Fibroblast of the aortic adventitia (primary cell): ENCODE results near the gene TTBK1. TPM values are rescaled to one million over a fixed set of nuclear protein-coding genes. Genes with fewer than 3 reads are reported as not detected.

Source experiments
- DNase-seq: peaks from one replicate; pipeline ENCODE4 v3.0.0-alpha.2; 2010; ENCODE audit warnings: low read depth
- H3K4me3 ChIP-seq: 2 replicates; pipeline ENCODE4 v1.5.1; 2011; ENCODE audit warnings: low read depth, mild to moderate bottlenecking, control low read depth, low read length, moderate library complexity
- total RNA-seq: library from RNA; depleted of rRNA; stranded (reverse); fragments of >200 nt; gene quantifications from 2 replicates; pipeline ENCODE4 v1.2.3, GENCODE V29; 2012; ENCODE audit warnings: low replicate concordance
- TF ChIP-seq, protein P1 (sequence below): IDR thresholded peaks from 2 replicates; pipeline ENCODE4 v1.5.1; 2011; ENCODE audit warnings: mild to moderate bottlenecking, low read length, control low read depth, inconsistent platforms; ENCODE audit not compliant: insufficient read depth

TTBK1 gene
- total RNA-seq, 1 donor, result not detected

DNA sequence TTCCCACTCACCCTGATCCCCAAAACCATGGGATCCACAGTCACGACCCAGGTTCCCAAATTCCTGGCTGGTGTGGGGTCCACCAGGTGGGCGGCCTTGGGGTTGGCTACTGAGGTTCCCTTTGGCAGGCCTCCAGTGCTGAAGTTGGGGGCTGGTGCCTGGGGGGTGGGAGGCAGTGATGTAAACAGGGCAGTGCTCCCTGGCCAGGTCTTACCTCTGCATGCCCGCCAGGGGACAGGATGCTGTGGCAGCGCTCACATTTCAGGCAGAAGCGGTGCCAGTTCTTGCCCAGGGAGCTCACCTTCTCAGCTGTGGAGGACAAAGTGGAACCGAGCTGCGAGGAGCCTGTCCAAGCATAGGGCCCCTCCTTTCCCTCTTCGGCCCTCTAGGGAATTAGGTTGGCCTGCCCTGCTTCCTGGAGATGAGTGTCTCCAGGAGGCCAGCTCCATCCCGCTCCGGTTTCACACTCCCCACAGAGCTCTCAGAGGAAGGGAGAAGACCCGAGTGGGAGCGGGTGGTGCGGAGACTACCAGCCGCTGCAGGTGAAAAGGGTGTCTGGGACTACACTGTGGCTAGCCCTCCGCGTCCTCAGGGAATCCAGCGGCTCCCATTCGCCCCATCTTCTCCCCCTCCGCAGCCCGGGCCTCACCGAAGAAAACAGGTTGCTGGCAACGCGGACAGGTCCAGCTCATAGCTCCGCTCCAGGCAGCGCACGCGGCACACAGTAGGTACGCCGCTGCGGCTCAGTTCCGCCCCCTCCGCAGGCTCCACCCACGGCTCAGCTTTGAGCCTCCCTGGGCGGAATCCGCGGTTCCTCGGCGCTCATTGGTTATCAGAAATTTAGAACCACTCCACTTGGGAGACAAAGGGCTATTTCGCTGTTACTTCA is 65.1 kb downstream of the TTBK1 start, which contains the start of gene CRIP3:
CRIP3 (minus strand) TSS at position 726 of the 889 bp plus-strand sequence; CDS start at position 692, 34 bp downstream.
- TF ChIP-seq, protein P1, sequence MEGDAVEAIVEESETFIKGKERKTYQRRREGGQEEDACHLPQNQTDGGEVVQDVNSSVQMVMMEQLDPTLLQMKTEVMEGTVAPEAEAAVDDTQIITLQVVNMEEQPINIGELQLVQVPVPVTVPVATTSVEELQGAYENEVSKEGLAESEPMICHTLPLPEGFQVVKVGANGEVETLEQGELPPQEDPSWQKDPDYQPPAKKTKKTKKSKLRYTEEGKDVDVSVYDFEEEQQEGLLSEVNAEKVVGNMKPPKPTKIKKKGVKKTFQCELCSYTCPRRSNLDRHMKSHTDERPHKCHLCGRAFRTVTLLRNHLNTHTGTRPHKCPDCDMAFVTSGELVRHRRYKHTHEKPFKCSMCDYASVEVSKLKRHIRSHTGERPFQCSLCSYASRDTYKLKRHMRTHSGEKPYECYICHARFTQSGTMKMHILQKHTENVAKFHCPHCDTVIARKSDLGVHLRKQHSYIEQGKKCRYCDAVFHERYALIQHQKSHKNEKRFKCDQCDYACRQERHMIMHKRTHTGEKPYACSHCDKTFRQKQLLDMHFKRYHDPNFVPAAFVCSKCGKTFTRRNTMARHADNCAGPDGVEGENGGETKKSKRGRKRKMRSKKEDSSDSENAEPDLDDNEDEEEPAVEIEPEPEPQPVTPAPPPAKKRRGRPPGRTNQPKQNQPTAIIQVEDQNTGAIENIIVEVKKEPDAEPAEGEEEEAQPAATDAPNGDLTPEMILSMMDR, result peak; percentile 33
- DNase-seq, result peak; percentile 70
- peak within 1 kb of the TSS; percentile 59 for H3K4me3 ChIP-seq

DNA sequence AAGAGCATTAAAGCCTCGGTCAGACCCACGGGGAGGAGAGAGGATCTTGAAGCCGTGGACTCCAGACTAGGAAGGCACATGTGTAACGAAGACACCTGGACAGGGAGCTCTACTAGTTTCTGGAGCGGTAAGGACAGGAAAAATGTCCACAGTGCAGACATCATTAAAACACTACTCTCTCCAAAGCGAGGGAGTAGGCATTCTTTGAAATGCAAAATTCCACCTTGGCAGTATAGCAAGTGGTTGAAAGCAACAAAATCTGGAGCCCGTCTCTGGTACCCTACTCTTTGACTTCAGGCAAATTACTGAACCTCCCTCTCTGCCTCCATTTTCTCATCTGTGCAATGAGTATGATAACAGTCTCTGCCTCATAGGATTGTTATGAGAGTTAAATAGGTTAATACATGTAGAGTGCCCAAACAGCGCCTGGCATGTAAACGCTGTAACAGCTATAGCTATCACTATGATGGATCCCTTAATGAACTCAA is 65.8 kb downstream of the TTBK1 start:
- peak overlapping the region; percentile 59 for H3K4me3 ChIP-seq
- no peak for DNase-seq
- TF ChIP-seq, protein P1, result no peak

DNA sequence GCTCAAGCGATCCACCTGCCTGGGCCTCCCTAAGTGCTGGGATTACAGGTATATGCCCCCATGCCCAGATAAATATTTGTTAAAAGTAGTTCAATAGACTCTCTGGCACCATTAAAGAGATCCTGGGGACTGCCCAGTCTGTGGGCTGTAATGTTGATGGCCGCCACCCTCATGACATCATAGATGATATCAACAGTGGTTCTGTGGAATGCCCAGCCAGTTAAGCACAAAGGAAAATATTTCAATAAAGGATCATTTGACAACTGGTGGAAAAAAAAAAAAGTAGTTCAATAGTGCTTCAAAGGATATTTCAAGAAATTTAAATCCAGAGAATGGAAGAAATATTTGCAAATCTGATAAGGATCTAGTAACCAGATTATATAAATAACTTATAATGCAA is 66.9 kb downstream of the TTBK1 start:
- TF ChIP-seq, protein P1, result no peak
- peak; percentile 10 for DNase-seq
- H3K4me3 ChIP-seq, result no peak overlapping the region

DNA sequence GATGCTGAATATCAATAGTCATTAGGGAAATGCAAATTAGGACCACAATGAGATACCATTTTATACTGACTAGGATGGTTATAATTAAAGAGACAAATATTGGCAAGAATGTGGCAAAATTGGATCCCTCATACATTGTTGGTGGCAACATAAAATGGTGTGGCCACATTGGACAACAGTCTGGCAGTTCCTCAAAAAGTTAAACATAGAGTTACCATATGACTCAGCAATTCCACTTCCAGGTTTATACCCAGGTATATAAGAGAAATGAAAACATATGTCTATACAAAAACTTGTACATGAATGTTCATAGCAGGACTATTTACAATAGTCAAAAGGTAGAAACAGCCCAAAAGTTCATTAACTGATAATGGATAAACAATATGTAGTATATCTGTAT is 67.3 kb downstream of the TTBK1 start:
- no peak for DNase-seq
- TF ChIP-seq, protein P1, result no peak
- H3K4me3 ChIP-seq, result no peak overlapping the region

DNA sequence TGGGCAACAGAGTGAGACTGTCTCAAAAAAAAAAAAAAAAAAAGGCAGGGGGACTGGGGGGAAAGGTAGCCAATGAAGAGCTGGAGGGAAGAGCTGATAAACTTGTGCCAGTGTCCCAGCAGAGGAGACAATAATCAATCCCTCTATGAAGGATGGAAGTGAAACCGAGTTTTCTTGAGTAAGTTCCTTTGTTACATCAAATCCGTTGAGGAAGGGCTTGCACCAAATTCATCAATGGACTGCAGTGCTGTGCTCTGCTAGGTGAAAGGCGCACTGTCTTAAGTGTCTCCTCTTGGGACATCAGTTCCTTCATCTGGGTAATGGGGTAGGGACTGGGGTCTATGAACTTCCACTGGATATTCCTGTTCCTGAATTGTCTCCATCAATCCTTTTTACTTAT is 68.4 kb downstream of the TTBK1 start:
- DNase-seq, result no peak
- TF ChIP-seq, protein P1, result no peak
- H3K4me3 ChIP-seq, result no peak overlapping the region

DNA sequence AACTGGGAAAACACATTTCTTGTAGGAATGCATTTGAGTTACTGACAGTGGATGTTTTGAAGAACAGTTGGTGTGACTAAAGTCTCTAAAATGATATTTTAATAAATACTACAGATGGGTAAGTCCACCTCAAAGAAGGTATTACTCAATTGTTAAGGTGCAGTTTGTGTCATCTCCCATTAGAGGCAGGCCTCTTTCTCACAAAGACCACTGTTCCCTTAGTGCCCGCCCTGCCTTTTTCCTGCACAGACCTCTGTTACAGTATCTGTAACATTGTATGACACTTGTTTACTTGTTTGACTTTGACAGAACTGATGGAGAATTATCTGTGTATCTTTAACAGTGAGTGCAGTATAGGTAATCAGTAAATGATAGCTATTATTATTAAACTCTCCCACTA is 70.5 kb downstream of the TTBK1 start:
- TF ChIP-seq, protein P1, result no peak
- no peak overlapping the region for H3K4me3 ChIP-seq
- no peak for DNase-seq
